HEK293 (cell line): ENCODE results near the gene TMEM88.
A peak's percentile ranks its signal among the peaks of the same experiment; 100 is the strongest.

ENCODE experiments used
- CTCF ChIA-PET: fragments of 350-600 bp; formaldehyde crosslinking; extraction: SDS; loops from one replicate; lab custom pipeline; 2021; ENCODE audit warnings: antibody characterized with exemption; lab: Yijun Ruan, JAX
- POLR2A ChIA-PET: fragments of 300-600 bp; formaldehyde crosslinking; extraction: SDS; loops from one replicate; lab custom pipeline; 2020; ENCODE audit warnings: antibody characterized with exemption, inconsistent platforms; lab: Yijun Ruan, JAX
- H3K27ac ChIP-seq: fragments of 200-500 bp; sonication (Bioruptor generic); 2 replicates; pipeline ENCODE4 v1.5.1; 2014; ENCODE audit warnings: low read depth, low read length, control low read depth, inconsistent platforms; ENCODE audit errors: extremely low read depth
- H3K36me3 ChIP-seq, 2 experiments: fragments of 200-500 bp in 1 of 2; sonication (Bioruptor generic) in 1 of 2; 1 replicate in 1 of 2; 2 replicates in 1 of 2; pipeline ENCODE4 v1.5.1; 2014 to 2017; ENCODE audit warnings: inconsistent platforms in 2 of 2, low read length in 2 of 2; ENCODE audit not compliant: control insufficient read depth in 2 of 2, insufficient read depth in 1 of 2
- H3K4me1 ChIP-seq: fragments of 200-500 bp; sonication (Bioruptor generic); 2 replicates; pipeline ENCODE4 v1.5.1; 2014; ENCODE audit warnings: mild to moderate bottlenecking, low read length, inconsistent platforms; ENCODE audit not compliant: control insufficient read depth, insufficient read depth
- H3K4me3 ChIP-seq: 2 replicates; pipeline ENCODE4 v1.5.1; 2011; ENCODE audit warnings: low read depth, mild to moderate bottlenecking, control low read depth, low read length, moderate library complexity
- H3K9me3 ChIP-seq: fragments of 200-500 bp; sonication (Bioruptor generic); 2 replicates; pipeline ENCODE4 v1.5.1; 2014; ENCODE audit warnings: low read depth, low read length, inconsistent platforms; ENCODE audit not compliant: control insufficient read depth, insufficient read depth
- ELK4 ChIP-seq: IDR thresholded peaks from 2 replicates; pipeline ENCODE4 v1.6.1; 2011; ENCODE audit warnings: mild to moderate bottlenecking, low read depth, low read length, borderline replicate concordance
- HOXD13 ChIP-seq: sonication (generic); formaldehyde crosslinking; IDR thresholded peaks from 2 replicates; pipeline ENCODE4 v1.8.0; 2022; ENCODE audit warnings: missing genetic modification reagents, borderline replicate concordance
- KLF1 ChIP-seq: fragments of 450-650 bp; formaldehyde crosslinking; IDR thresholded peaks from 2 replicates; pipeline ENCODE4 v1.5.1; 2016; ENCODE audit warnings: missing biosample characterization, missing genetic modification characterization
- KLF10 ChIP-seq: fragments of 450-650 bp; IDR thresholded peaks from 2 replicates; pipeline ENCODE4 v1.5.1; 2018; ENCODE audit warnings: missing biosample characterization, mild to moderate bottlenecking, missing genetic modification characterization
- KLF7 ChIP-seq: fragments of 450-650 bp; formaldehyde crosslinking; IDR thresholded peaks from 2 replicates; pipeline ENCODE4 v1.5.1; 2016; ENCODE audit warnings: missing biosample characterization, missing genetic modification characterization, borderline replicate concordance
- KLF9 ChIP-seq: fragments of 450-650 bp; formaldehyde crosslinking; IDR thresholded peaks from 2 replicates; pipeline ENCODE4 v1.5.1; 2016; ENCODE audit warnings: missing biosample characterization, missing genetic modification characterization, low read depth
- OVOL3 ChIP-seq: fragments of 450-650 bp; formaldehyde crosslinking; IDR thresholded peaks from 2 replicates; pipeline ENCODE4 v1.5.1; 2016; ENCODE audit warnings: missing biosample characterization, missing genetic modification characterization
- SP7 ChIP-seq: fragments of 450-650 bp; formaldehyde crosslinking; IDR thresholded peaks from 2 replicates; pipeline ENCODE4 v1.5.1; 2016; ENCODE audit warnings: missing biosample characterization, missing genetic modification characterization
- WT1 ChIP-seq: fragments of 450-650 bp; formaldehyde crosslinking; IDR thresholded peaks from 2 replicates; pipeline ENCODE4 v1.5.1; 2016; ENCODE audit warnings: missing biosample characterization, missing genetic modification characterization
- ZBTB10 ChIP-seq: fragments of 450-650 bp; formaldehyde crosslinking; IDR thresholded peaks from 2 replicates; pipeline ENCODE4 v1.5.1; 2016; ENCODE audit warnings: missing biosample characterization, missing genetic modification characterization
- ZBTB26 ChIP-seq: fragments of 450-650 bp; formaldehyde crosslinking; optimal IDR thresholded peaks from 2 replicates; pipeline ENCODE3; 2016; ENCODE audit warnings: missing biosample characterization, mild to moderate bottlenecking, missing genetic modification characterization
- ZFP41 ChIP-seq: fragments of 450-650 bp; formaldehyde crosslinking; IDR thresholded peaks from 2 replicates; pipeline ENCODE4 v1.5.1; 2016; ENCODE audit warnings: missing biosample characterization, missing genetic modification characterization, borderline replicate concordance
- ZIC2 ChIP-seq: fragments of 450-650 bp; formaldehyde crosslinking; IDR thresholded peaks from 2 replicates; pipeline ENCODE4 v1.5.1; 2016; ENCODE audit warnings: missing biosample characterization, missing genetic modification characterization
- ZNF2 ChIP-seq: fragments of 450-650 bp; formaldehyde crosslinking; IDR thresholded peaks from 2 replicates; pipeline ENCODE4 v1.5.1; 2016; ENCODE audit warnings: missing biosample characterization, missing genetic modification characterization
- ZNF239 ChIP-seq: fragments of 450-650 bp; formaldehyde crosslinking; IDR thresholded peaks from 2 replicates; pipeline ENCODE4 v1.5.1; 2016; ENCODE audit warnings: missing biosample characterization, missing genetic modification characterization
- ZNF335 ChIP-seq: fragments of 450-650 bp; formaldehyde crosslinking; conservative IDR thresholded peaks from 2 replicates; pipeline ENCODE4 v1.5.1; 2016; ENCODE audit warnings: missing biosample characterization, missing genetic modification characterization
- ZNF341 ChIP-seq: fragments of 450-650 bp; formaldehyde crosslinking; IDR thresholded peaks from 2 replicates; pipeline ENCODE4; 2016; ENCODE audit warnings: low read depth, missing biosample characterization, missing genetic modification characterization
- ZNF423 ChIP-seq: fragments of 450-650 bp; formaldehyde crosslinking; IDR thresholded peaks from 2 replicates; pipeline ENCODE4 v1.5.1; 2016; ENCODE audit warnings: missing biosample characterization, missing genetic modification characterization
- ZNF449 ChIP-seq: fragments of 450-650 bp; formaldehyde crosslinking; IDR thresholded peaks from 2 replicates; pipeline ENCODE4 v1.5.1; 2017; ENCODE audit warnings: missing biosample characterization, mild to moderate bottlenecking, missing genetic modification characterization, moderate library complexity
- ZNF585B ChIP-seq: fragments of 450-650 bp; formaldehyde crosslinking; IDR thresholded peaks from 2 replicates; pipeline ENCODE4 v1.5.1; 2016; ENCODE audit warnings: missing biosample characterization, missing genetic modification characterization
- ZNF600 ChIP-seq: fragments of 450-650 bp; formaldehyde crosslinking; IDR thresholded peaks from 2 replicates; pipeline ENCODE4 v1.5.1; 2016; ENCODE audit warnings: missing biosample characterization, missing genetic modification characterization
- ZNF624 ChIP-seq: fragments of 450-650 bp; formaldehyde crosslinking; IDR thresholded peaks from 2 replicates; pipeline ENCODE4 v1.5.1; 2017; ENCODE audit warnings: missing biosample characterization, missing genetic modification characterization
- ZNF777 ChIP-seq: fragments of 450-650 bp; formaldehyde crosslinking; IDR thresholded peaks from 2 replicates; pipeline ENCODE4 v1.5.1; 2017; ENCODE audit warnings: missing biosample characterization, missing genetic modification characterization, borderline replicate concordance
- TF ChIP-seq, protein P1 (sequence below): fragments of 450-650 bp; formaldehyde crosslinking; IDR thresholded peaks from 2 replicates; pipeline ENCODE4 v1.5.1; 2016; ENCODE audit warnings: missing biosample characterization, missing genetic modification characterization, borderline replicate concordance
- TF ChIP-seq, protein P2 (sequence below): fragments of 450-650 bp; formaldehyde crosslinking; IDR thresholded peaks from 2 replicates; pipeline ENCODE4 v1.5.1; 2016; ENCODE audit warnings: missing biosample characterization, missing genetic modification characterization

Gene TMEM88

DNA sequence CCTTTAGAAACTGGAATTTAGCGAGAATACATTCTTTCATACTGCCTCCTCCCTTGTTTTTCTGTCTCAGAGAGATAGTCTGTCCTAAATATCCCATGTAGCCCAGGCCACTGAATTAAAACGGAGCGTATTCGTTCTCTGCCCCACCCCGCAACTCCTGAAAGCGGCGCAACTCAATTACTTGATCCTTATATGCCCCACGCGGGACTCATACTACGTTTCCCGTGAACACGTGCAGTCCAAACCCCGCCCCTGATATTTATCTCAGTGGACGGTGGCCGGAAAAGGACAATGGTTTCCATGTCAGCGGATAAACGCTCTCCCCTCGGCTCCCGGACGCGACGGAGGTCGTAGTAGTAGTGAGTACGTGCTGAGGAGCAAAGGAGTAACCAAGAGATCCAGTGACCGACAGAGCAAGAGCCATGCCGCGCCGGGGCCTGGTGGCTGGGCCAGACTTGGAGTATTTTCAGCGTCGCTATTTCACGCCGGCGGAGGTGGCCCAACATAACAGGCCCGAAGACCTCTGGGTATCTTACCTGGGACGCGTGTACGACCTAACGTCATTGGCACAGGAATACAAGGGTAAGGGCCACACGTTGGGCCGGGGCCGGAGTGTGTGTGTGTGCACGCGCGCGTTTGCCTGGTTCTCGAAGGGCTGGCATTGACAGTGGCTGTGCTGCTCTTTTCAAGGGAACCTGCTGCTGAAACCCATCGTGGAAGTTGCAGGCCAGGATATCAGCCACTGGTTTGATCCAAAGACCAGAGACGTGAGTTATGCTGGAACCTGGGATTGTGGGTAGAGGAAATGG, 3.1 kb downstream of the TMEM88 start, which contains the start of gene CYB5D1:
TSS of gene CYB5D1 (plus strand) at position 291 of the 809 bp plus-strand sequence. CDS start at position 423, 132 bp downstream.
- Histone ChIP-seq H3K9me3 (no peaks in the 10 kb centered on the region), H3K27ac (peak within 1 kb of the TSS; percentile 90), H3K4me1 (peaks cover 10% of the 10 kb centered on the region), H3K4me3 (peak within 1 kb of the TSS; percentile 88), H3K36me3 (peaks cover 27 to 49% of the 10 kb centered on the region in 2 experiments)
- CTCF ChIA-PET: interaction anchor here (0.7 to 14.4 kb wide), 19 partner anchors 7 to 200 kb away, joined by 3 to 141 read pairs (median 4); partner anchors contain the start of gene DNAH2
- POLR2A ChIA-PET: interaction anchor here (0.6 to 3.2 kb wide), 22 partner anchors 16 to 643 kb away, joined by 3 to 110 read pairs (median 6); partner anchors contain the start of genes ATP1B2, CHD3, CNTROB and DNAH2
- TF ChIP-seq ZNF449 (tag by site-specific recombination): 0 out of 2 replicates have a peak, but pooled peaks have one; percentile 13
- no peak for TF ChIP-seq ZFP41 (tag by site-specific recombination)
- TF ChIP-seq KLF7 (tag by site-specific recombination): 0 out of 2 replicates have a peak, but pooled peaks have one; percentile 24
- TF ChIP-seq ZIC2 (tag by site-specific recombination): no peak
- 0 out of 2 replicates have a peak, but pooled peaks have one; percentile 29 for TF ChIP-seq SP7 (tag by site-specific recombination)
- TF ChIP-seq ZNF585B (tag by site-specific recombination): no peak
- no peak for TF ChIP-seq ZNF239 (tag by site-specific recombination)
- TF ChIP-seq ELK4: 0 out of 2 replicates have a peak, but pooled peaks have one; percentile 27
- TF ChIP-seq ZNF777 (tag by site-specific recombination): peak; percentile 43; the same call in 1 of the 2 replicates
- TF ChIP-seq KLF10: peak; percentile 67
- peak; percentile 80 for TF ChIP-seq ZNF335 (tag by site-specific recombination)
- TF ChIP-seq ZNF600: peak; percentile 78; the same call in 1 of the 2 replicates
- no peak for TF ChIP-seq OVOL3 (tag by site-specific recombination)
- no peak for TF ChIP-seq HOXD13
- 0 out of 2 replicates have a peak, but pooled peaks have one; percentile 17 for TF ChIP-seq KLF9 (tag by site-specific recombination)
- TF ChIP-seq, protein P1, sequence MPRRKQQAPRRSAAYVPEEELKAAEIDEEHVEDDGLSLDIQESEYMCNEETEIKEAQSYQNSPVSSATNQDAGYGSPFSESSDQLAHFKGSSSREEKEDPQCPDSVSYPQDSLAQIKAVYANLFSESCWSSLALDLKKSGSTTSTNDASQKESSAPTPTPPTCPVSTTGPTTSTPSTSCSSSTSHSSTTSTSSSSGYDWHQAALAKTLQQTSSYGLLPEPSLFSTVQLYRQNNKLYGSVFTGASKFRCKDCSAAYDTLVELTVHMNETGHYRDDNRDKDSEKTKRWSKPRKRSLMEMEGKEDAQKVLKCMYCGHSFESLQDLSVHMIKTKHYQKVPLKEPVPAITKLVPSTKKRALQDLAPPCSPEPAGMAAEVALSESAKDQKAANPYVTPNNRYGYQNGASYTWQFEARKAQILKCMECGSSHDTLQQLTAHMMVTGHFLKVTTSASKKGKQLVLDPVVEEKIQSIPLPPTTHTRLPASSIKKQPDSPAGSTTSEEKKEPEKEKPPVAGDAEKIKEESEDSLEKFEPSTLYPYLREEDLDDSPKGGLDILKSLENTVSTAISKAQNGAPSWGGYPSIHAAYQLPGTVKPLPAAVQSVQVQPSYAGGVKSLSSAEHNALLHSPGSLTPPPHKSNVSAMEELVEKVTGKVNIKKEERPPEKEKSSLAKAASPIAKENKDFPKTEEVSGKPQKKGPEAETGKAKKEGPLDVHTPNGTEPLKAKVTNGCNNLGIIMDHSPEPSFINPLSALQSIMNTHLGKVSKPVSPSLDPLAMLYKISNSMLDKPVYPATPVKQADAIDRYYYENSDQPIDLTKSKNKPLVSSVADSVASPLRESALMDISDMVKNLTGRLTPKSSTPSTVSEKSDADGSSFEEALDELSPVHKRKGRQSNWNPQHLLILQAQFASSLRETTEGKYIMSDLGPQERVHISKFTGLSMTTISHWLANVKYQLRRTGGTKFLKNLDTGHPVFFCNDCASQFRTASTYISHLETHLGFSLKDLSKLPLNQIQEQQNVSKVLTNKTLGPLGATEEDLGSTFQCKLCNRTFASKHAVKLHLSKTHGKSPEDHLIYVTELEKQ (tag by site-specific recombination): no peak
- TF ChIP-seq ZBTB26: peak; percentile 70
- TF ChIP-seq ZNF2 (tag by site-specific recombination): 0 out of 2 replicates have a peak, but pooled peaks have one; percentile 65
- 0 out of 2 replicates have a peak, but pooled peaks have one; percentile 34 for TF ChIP-seq ZBTB10
- TF ChIP-seq, protein P2, sequence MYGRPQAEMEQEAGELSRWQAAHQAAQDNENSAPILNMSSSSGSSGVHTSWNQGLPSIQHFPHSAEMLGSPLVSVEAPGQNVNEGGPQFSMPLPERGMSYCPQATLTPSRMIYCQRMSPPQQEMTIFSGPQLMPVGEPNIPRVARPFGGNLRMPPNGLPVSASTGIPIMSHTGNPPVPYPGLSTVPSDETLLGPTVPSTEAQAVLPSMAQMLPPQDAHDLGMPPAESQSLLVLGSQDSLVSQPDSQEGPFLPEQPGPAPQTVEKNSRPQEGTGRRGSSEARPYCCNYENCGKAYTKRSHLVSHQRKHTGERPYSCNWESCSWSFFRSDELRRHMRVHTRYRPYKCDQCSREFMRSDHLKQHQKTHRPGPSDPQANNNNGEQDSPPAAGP: peak; percentile 24; the same call in 1 of the 2 replicates
- peak; percentile 38; the same call in 1 of the 2 replicates for TF ChIP-seq ZNF341
- TF ChIP-seq ZNF423 (tag by site-specific recombination): no peak
- peak; percentile 22; the same call in 1 of the 2 replicates for TF ChIP-seq KLF1 (tag by site-specific recombination)
- TF ChIP-seq WT1 (tag by site-specific recombination): 0 out of 2 replicates have a peak, but pooled peaks have one; percentile 30
- no peak for TF ChIP-seq ZNF624
